Measurements from ENCODE around the gene XRCC2.

XRCC2 gene

DNA sequence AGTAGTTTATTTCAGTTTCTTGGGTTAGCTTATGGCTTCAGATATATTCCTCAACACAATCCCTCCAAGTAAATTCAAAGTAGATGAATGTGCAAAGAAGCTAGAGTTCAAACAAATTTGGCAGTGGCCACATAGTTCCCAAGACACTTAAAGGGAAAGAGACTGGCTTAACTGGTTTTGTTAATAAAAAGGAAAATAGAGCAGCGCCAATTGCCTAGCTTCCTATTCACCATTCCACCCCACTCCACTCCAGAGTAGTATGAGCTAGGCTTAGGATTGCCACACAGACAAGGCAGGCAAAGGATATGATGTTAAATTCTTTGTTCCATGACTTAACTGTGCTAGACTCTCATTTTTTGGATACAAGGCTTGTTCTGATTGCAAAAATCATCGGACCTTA lies 2.0 kb downstream of the XRCC2 start:
- TF ChIP-seq, protein P1, sequence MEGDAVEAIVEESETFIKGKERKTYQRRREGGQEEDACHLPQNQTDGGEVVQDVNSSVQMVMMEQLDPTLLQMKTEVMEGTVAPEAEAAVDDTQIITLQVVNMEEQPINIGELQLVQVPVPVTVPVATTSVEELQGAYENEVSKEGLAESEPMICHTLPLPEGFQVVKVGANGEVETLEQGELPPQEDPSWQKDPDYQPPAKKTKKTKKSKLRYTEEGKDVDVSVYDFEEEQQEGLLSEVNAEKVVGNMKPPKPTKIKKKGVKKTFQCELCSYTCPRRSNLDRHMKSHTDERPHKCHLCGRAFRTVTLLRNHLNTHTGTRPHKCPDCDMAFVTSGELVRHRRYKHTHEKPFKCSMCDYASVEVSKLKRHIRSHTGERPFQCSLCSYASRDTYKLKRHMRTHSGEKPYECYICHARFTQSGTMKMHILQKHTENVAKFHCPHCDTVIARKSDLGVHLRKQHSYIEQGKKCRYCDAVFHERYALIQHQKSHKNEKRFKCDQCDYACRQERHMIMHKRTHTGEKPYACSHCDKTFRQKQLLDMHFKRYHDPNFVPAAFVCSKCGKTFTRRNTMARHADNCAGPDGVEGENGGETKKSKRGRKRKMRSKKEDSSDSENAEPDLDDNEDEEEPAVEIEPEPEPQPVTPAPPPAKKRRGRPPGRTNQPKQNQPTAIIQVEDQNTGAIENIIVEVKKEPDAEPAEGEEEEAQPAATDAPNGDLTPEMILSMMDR (IDR thresholded peaks at IDR 0.05; ENCODE audit: low read depth, low read length) = no peak
- H3K4me3 ChIP-seq (replicated peaks in 1 of 2; ENCODE audit: low read depth in 2 of 2, low read length in 2 of 2) = no peak overlapping the region
- no peak for DNase-seq (ENCODE audit: low read depth in 2 of 2)

DNA sequence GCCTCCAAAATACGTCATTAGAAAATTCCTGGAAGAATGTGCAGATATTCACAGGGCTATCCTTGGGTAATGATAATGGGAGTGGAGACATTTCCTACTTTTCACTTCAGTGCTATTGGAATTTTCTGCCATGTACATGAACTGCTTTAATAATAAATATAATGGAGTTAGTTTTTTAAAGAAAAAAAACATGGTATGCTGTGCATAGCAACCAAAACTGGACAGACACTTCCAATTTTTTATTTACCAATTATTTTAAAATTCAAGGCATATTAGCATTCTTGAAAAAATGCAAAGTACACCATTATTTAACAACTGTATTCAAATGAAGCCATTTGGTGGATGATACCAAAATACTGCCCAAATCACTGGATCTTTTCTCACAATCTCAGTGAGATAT lies 3.3 kb downstream of the XRCC2 start:
- no peak for DNase-seq (ENCODE audit: low read depth in 2 of 2)
- TF ChIP-seq, protein P1 (IDR thresholded peaks at IDR 0.05; ENCODE audit: low read depth, low read length) = no peak
- no peak overlapping the region for H3K4me3 ChIP-seq (replicated peaks in 1 of 2; ENCODE audit: low read depth in 2 of 2, low read length in 2 of 2)

DNA sequence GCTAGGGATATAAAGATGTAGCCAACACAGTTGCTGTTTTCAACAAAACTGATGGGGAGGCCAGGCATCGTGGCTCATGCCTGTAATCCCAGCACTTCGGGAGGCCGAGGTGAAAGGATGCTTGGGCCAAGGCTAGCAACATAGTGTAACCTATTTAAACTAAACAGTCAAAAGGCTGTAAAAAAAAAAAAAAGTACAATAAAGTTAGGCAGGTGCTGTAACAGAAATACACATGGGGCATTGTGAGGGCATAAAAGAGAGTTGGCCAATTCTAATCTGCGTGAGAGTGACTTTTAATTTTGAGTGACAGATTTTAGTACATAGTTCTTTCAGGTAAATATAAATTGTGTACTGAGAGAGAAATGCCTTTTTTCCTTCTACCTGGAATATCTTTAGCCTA lies 6.2 kb downstream of the XRCC2 start:
- no peak for DNase-seq (ENCODE audit: low read depth in 2 of 2)
- TF ChIP-seq, protein P1 (IDR thresholded peaks at IDR 0.05; ENCODE audit: low read depth, low read length) = no peak
- no peak overlapping the region for H3K4me3 ChIP-seq (replicated peaks in 1 of 2; ENCODE audit: low read depth in 2 of 2, low read length in 2 of 2)

DNA sequence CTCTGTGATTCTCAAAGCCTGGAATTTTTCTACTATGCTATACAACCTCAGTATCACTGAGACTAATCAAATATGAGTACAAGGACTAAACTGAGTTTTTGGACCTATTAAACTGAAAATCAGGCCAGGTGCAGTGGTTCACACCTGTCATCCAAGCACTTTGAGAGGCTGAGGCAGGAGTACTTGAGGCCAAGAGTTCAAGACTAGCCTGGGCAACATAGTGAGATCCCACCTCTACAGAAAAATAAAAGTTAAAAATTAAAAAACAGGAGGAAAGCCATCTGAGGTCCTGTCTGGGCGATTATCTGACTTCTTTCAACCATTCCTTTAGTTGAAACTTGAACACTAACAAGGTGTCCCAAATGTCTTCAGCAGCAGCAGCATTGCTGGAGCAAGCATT lies 7.0 kb downstream of the XRCC2 start:
- H3K4me3 ChIP-seq (replicated peaks in 1 of 2; ENCODE audit: low read depth in 2 of 2, low read length in 2 of 2) = no peak overlapping the region
- TF ChIP-seq, protein P1 (IDR thresholded peaks at IDR 0.05; ENCODE audit: low read depth, low read length) = no peak
- DNase-seq (ENCODE audit: low read depth in 2 of 2) = no peak

DNA sequence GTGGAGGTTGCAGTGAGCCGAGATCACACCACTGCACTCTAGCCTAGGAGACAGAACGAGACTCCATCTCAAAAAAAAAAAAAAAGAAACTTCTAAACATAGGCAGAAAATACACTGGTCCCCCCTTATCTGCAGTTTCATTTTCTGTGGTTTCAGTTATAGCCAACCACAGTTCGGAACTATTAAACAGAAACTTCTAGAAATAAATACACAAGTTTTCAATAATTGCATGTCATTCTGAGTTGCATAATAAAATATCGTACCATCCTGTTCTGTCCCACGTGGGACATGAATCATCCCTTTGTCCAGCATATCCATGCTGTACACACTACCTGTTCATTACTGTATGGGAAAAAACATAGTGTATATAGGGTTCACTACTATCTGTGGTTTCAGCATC lies 8.0 kb downstream of the XRCC2 start:
- TF ChIP-seq, protein P1 (IDR thresholded peaks at IDR 0.05; ENCODE audit: low read depth, low read length) = no peak
- no peak overlapping the region for H3K4me3 ChIP-seq (replicated peaks in 1 of 2; ENCODE audit: low read depth in 2 of 2, low read length in 2 of 2)
- DNase-seq (ENCODE audit: low read depth in 2 of 2) = peak in 1 of 2 donors; percentile 52

DNA sequence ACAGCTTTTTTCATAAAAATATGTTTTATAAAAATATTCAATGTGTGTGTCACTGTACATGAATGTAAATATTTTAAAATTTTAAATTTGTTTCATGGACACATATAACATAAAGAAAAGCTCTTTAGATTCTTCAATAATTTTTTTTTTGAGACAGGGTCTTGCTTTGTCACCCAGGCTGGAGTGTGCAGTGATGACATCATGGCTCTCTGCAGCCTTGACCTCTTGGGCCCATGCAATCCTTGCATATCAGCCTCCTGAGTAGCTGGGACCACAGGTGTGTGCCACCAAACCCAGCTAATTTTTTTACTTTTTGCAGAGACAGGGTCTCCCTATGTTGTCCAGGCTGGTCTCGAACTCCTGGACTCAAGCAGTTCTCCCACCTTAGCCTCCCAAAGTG lies 9.9 kb downstream of the XRCC2 start:
- TF ChIP-seq, protein P1 (IDR thresholded peaks at IDR 0.05; ENCODE audit: low read depth, low read length) = no peak
- DNase-seq (ENCODE audit: low read depth in 2 of 2) = no peak
- H3K4me3 ChIP-seq (replicated peaks in 1 of 2; ENCODE audit: low read depth in 2 of 2, low read length in 2 of 2) = no peak overlapping the region

DNA sequence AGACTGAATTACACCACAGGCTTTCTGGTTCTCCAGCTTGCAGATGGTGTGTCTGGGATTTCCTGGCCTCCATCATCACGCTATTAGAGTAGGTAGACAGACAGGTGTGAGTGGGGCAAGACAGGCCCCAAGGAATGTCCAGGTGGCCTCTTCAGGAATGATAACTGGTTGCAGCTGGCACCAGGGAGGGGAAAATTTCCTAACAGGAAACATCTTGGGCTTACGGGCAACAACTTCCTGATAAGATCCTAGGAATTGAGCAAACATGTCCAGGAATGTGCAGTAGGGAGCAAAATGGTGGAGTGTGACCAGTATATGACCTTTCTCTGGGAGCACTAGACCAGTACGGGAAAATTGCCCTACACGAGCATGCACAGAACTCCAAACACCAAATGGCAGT lies 11.3 kb downstream of the XRCC2 start:
- TF ChIP-seq, protein P1 (IDR thresholded peaks at IDR 0.05; ENCODE audit: low read depth, low read length) = no peak
- no peak overlapping the region for H3K4me3 ChIP-seq (replicated peaks in 1 of 2; ENCODE audit: low read depth in 2 of 2, low read length in 2 of 2)
- peak; percentile 12 to 84 for DNase-seq (ENCODE audit: low read depth in 2 of 2)
